Common myeloid progenitor, CD34-positive (primary cell): Measurements from ENCODE around the gene PARN. TPM values are rescaled to one million over a fixed set of nuclear protein-coding genes. Genes with fewer than 3 reads are reported as not detected.
A peak's percentile ranks its signal among the peaks of the same experiment; 100 is the strongest.

Experiments used
- CTCF ChIA-PET: fragments of 350-600 bp; sonication (Branson Sonifier 250); formaldehyde crosslinking; loops from one replicate; lab custom pipeline; 2021; ENCODE audit warnings: antibody characterized with exemption; lab: Charles Lee
- POLR2A ChIA-PET: fragments of 350-600 bp; sonication (Branson Sonifier 250); formaldehyde crosslinking; loops from one replicate; lab custom pipeline; 2021; ENCODE audit warnings: antibody characterized with exemption; lab: Charles Lee
- DNase-seq, 3 donors: peaks; one replicate each; pipeline versions ENCODE4 v3.0.0 to v3.0.0-alpha.2; 2013
- H3K27ac ChIP-seq, 2 experiments: 1 replicate in 1 of 2; 2 replicates in 1 of 2; pipeline ENCODE4 v1.7.0; 2013; ENCODE audit warnings: inconsistent platforms in 2 of 2, low read length in 2 of 2, mild to moderate bottlenecking in 2 of 2, low read depth in 1 of 2, moderate library complexity in 1 of 2; ENCODE audit not compliant: severe bottlenecking in 2 of 2, insufficient read depth in 1 of 2, poor library complexity in 1 of 2
- H3K27me3 ChIP-seq, 5 experiments: replicated peaks in 2 of 5; 1 replicate in 3 of 5; 2 replicates in 2 of 5; pipeline versions ENCODE4 v1.6.1 to v1.7.0; 2013; ENCODE audit warnings: low read length in 4 of 5, mild to moderate bottlenecking in 2 of 5, moderate library complexity in 2 of 5, inconsistent platforms in 1 of 5; ENCODE audit not compliant: insufficient read depth in 5 of 5, control insufficient read depth in 4 of 5
- H3K36me3 ChIP-seq, 4 experiments: 1 replicate in 2 of 4; 2 replicates in 2 of 4; pipeline versions ENCODE4 v1.6.1 to v1.7.0; 2013; ENCODE audit warnings: low read length in 3 of 4, control low read depth in 1 of 4, mild to moderate bottlenecking in 1 of 4; ENCODE audit not compliant: control insufficient read depth in 4 of 4, insufficient read depth in 4 of 4
- H3K4me1 ChIP-seq, 4 experiments: 1 replicate in 3 of 4; 2 replicates in 1 of 4; pipeline versions ENCODE4 v1.6.1 to v1.7.1; 2013; ENCODE audit warnings: low read length in 3 of 4, mild to moderate bottlenecking in 3 of 4, control low read depth in 1 of 4, inconsistent platforms in 1 of 4, moderate library complexity in 1 of 4; ENCODE audit not compliant: control insufficient read depth in 4 of 4, insufficient read depth in 4 of 4; ENCODE audit errors: control extremely low read depth in 1 of 4
- H3K4me3 ChIP-seq, 7 experiments: 1 replicate in 4 of 7; 2 replicates in 3 of 7; pipeline versions ENCODE4 v1.5.1 to v1.7.0; 2013; ENCODE audit warnings: mild to moderate bottlenecking in 7 of 7, low read length in 6 of 7, moderate library complexity in 6 of 7, inconsistent platforms in 2 of 7, low read depth in 2 of 7, control low read depth in 1 of 7; ENCODE audit not compliant: insufficient read depth in 4 of 7, control insufficient read depth in 1 of 7; ENCODE audit errors: extremely low read depth in 1 of 7
- H3K9me3 ChIP-seq, 5 experiments: 1 replicate in 4 of 5; 2 replicates in 1 of 5; pipeline versions ENCODE4 v1.6.1 to v1.7.1; 2013; ENCODE audit warnings: low read length in 4 of 5, mild to moderate bottlenecking in 2 of 5, inconsistent platforms in 1 of 5, low read depth in 1 of 5, moderate library complexity in 1 of 5; ENCODE audit not compliant: control insufficient read depth in 4 of 5, insufficient read depth in 2 of 5; ENCODE audit errors: control extremely low read depth in 1 of 5
- WGBS: methylation state at CpG from one replicate; pipeline ENCODE4 v1.1.5; 2013; ENCODE audit not compliant: insufficient coverage; 5-methylcytosine and 5-hydroxymethylcytosine counted together
- polyA plus RNA-seq: library from polyadenylated mRNA; unstranded; fragments of 120-200 nt; gene quantifications from one replicate; pipeline ENCODE4 v1.2.1, GENCODE V29; 2013

PARN gene, protein sequence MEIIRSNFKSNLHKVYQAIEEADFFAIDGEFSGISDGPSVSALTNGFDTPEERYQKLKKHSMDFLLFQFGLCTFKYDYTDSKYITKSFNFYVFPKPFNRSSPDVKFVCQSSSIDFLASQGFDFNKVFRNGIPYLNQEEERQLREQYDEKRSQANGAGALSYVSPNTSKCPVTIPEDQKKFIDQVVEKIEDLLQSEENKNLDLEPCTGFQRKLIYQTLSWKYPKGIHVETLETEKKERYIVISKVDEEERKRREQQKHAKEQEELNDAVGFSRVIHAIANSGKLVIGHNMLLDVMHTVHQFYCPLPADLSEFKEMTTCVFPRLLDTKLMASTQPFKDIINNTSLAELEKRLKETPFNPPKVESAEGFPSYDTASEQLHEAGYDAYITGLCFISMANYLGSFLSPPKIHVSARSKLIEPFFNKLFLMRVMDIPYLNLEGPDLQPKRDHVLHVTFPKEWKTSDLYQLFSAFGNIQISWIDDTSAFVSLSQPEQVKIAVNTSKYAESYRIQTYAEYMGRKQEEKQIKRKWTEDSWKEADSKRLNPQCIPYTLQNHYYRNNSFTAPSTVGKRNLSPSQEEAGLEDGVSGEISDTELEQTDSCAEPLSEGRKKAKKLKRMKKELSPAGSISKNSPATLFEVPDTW
- 37.6 TPM for polyA plus RNA-seq

- peak; percentile 96 to 98 (median 98) for DNase-seq
- CTCF ChIA-PET, result interaction anchor here (1.6 to 1.9 kb wide), 2 partner anchors 10 to 13 kb away, joined by 3 to 5 read pairs; no protein-coding TSS in a partner anchor
- POLR2A ChIA-PET, result no interaction called here
- H3K9me3 ChIP-seq, result no peaks in the 10 kb centered on the region
- H3K27me3 ChIP-seq, result no peaks in the 10 kb centered on the region
- peak within 1 kb of the TSS; percentile 81 to 93 (median 86) for H3K4me3 ChIP-seq
- peaks cover 6 to 28% (median 15%) of the 10 kb centered on the region in 4 experiments for H3K36me3 ChIP-seq
- peaks cover 9 to 45% (median 38%) of the 10 kb centered on the region in 4 experiments for H3K4me1 ChIP-seq
- H3K27ac ChIP-seq, result peak within 1 kb of the TSS; percentile 83 to 93
- WGBS, result 3% methylated on average over 31 of the region's 51 CpGs
Observed at GRCh38 chr16:14629919-14630619, at the start of gene PARN. PARN (minus strand) TSS chr16:14630260; CDS start chr16:14630125, 135 bp downstream.

- 93% methylated on average over 5 of the region's 11 CpGs for WGBS
- Histone ChIP-seq H3K4me3 (no peak overlapping the region), H3K27me3 (peaks cover 0 to 2% (median 0%) of the 10 kb centered on the region in 5 experiments), H3K36me3 (no peaks in the 10 kb centered on the region), H3K27ac (no peak overlapping the region), H3K9me3 (no peaks in the 10 kb centered on the region), H3K4me1 (no peaks in the 10 kb centered on the region)
- CTCF ChIA-PET, result no interaction called here
- POLR2A ChIA-PET, result no interaction called here
- DNase-seq, result no peak
Observed at GRCh38 chr16:14678748-14679497, 48.9 kb upstream of the PARN start.

GRCh38 chr16:14677627-14678026, 47.6 kb upstream of the PARN start:
- Histone ChIP-seq H3K9me3 (no peaks in the 10 kb centered on the region), H3K27ac (no peak overlapping the region), H3K27me3 (peaks cover 0 to 2% (median 0%) of the 10 kb centered on the region in 5 experiments), H3K4me3 (no peak overlapping the region), H3K4me1 (no peaks in the 10 kb centered on the region), H3K36me3 (no peaks in the 10 kb centered on the region)
- POLR2A ChIA-PET, result no interaction called here
- CTCF ChIA-PET, result no interaction called here
- no peak for DNase-seq
- 100% methylated on average over 5 of the region's 5 CpGs for WGBS

- peaks cover 0 to 2% (median 0%) of the 10 kb centered on the region in 5 experiments for H3K27me3 ChIP-seq
- DNase-seq, result no peak
- 100% methylated on average over 1 of the region's 3 CpGs for WGBS
- no peak overlapping the region for H3K4me3 ChIP-seq
- no peaks in the 10 kb centered on the region for H3K4me1 ChIP-seq
- CTCF ChIA-PET, result no interaction called here
- POLR2A ChIA-PET, result no interaction called here
- H3K27ac ChIP-seq, result no peak overlapping the region
- H3K36me3 ChIP-seq, result no peaks in the 10 kb centered on the region
- no peaks in the 10 kb centered on the region for H3K9me3 ChIP-seq
Observed at GRCh38 chr16:14676633-14677032, 46.6 kb upstream of the PARN start.

- ChIA-PET CTCF (no interaction called here), POLR2A (no interaction called here)
- Histone ChIP-seq H3K36me3 (peaks cover 8 to 13% (median 11%) of the 10 kb centered on the region in 4 experiments), H3K4me3 (no peak overlapping the region), H3K4me1 (no peaks in the 10 kb centered on the region), H3K9me3 (no peaks in the 10 kb centered on the region), H3K27ac (no peak overlapping the region), H3K27me3 (no peaks in the 10 kb centered on the region)
- 71% methylated on average over 5 of the region's 7 CpGs for WGBS
- DNase-seq, result no peak
Observed at GRCh38 chr16:14672403-14672971, 42.4 kb upstream of the PARN start.

DNA sequence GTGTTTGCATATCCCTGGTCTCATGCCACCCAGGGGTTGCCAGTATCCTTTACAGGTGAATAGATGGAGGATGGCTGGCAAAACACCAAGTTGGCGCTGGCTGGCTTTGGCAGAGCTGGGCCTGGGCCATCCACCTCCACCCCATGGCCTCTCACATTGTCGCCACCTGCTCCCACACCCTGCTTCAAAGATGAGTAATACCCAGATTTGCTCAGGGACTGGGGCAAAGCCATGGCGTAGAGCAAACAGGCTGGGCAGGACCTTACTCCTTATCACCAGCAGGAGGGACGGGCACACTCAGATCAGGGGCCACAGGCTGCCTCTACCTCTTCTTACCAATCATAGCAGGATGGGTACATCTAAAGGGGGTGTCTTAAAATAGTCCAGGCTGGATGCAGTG, 39.7 kb upstream of the PARN start:
- Histone ChIP-seq H3K27ac (no peak overlapping the region), H3K9me3 (no peaks in the 10 kb centered on the region), H3K4me3 (no peak overlapping the region), H3K27me3 (no peaks in the 10 kb centered on the region), H3K36me3 (peaks cover 20 to 38% (median 29%) of the 10 kb centered on the region in 4 experiments), H3K4me1 (no peaks in the 10 kb centered on the region)
- ChIA-PET POLR2A (no interaction called here), CTCF (no interaction called here)
- DNase-seq, result no peak
- WGBS, result no CpG with 5 or more reads among the region's 4 CpGs
